OCI-LY1 (cell line): ENCODE results near the gene MFNG.

ENCODE experiments used
- CTCF ChIP-seq: fragments of 200-600 bp; sonication (generic), shearing (Covaris generic); IDR thresholded peaks from 2 replicates; pipeline ENCODE4 v1.5.1; 2017; ENCODE audit warnings: mild to moderate bottlenecking, antibody characterized with exemption, low read length, moderate library complexity, mixed read lengths
- EZH2 ChIP-seq: fragments of 200-600 bp; sonication (generic), shearing (Covaris generic); IDR thresholded peaks from 2 replicates; pipeline ENCODE4 v1.8.0; 2017; ENCODE audit warnings: borderline replicate concordance, mixed run types, mild to moderate bottlenecking, antibody characterized with exemption, low read length, moderate library complexity, mixed read lengths

GRCh38 chr22:37491559-37492427 is 5.6 kb upstream of the MFNG start:
- TF ChIP-seq CTCF (no peak), EZH2 (no peak)
